Stimulated activated CD4-positive, alpha-beta T cell treated with anti-CD3 and anti-CD28 coated beads, Interleukin-1b, Interleukin-23, amount 100 ng/mL, for 48 hours (primary cell): Measurements from ENCODE around the gene CRYBG1.

Experiments
- DNase-seq: peaks from one replicate; pipeline ENCODE4 v3.0.0-alpha.2; 2020

The CRYBG1 gene

GRCh38 chr6:106425382-106425781, 64.9 kb downstream of the CRYBG1 start:
- no peak for DNase-seq

GRCh38 chr6:106426250-106426970, 65.9 kb downstream of the CRYBG1 start:
- DNase-seq: no peak

GRCh38 chr6:106430466-106430865, 69.9 kb downstream of the CRYBG1 start:
- no peak for DNase-seq

- DNase-seq: no peak
These were observed 70.9 kb downstream of the CRYBG1 start for GRCh38 chr6:106431405-106431804.

- no peak for DNase-seq
These were observed 71.5 kb downstream of the CRYBG1 start for GRCh38 chr6:106431972-106432371.

GRCh38 chr6:106434530-106434929, 74.0 kb downstream of the CRYBG1 start:
- no peak for DNase-seq

- no peak for DNase-seq
These were observed 78.9 kb downstream of the CRYBG1 start for GRCh38 chr6:106439459-106439858.

GRCh38 chr6:106440546-106440945, 80.0 kb downstream of the CRYBG1 start:
- no peak for DNase-seq

GRCh38 chr6:106442395-106442794, 81.9 kb downstream of the CRYBG1 start:
- no peak for DNase-seq

GRCh38 chr6:106444777-106445507, 84.4 kb downstream of the CRYBG1 start:
- no peak for DNase-seq

- no peak for DNase-seq
These were observed 85.0 kb downstream of the CRYBG1 start for GRCh38 chr6:106445508-106445878.

GRCh38 chr6:106446287-106446885, 85.9 kb downstream of the CRYBG1 start:
- DNase-seq: no peak

GRCh38 chr6:106446983-106447382, 86.5 kb downstream of the CRYBG1 start:
- no peak for DNase-seq

- peak; percentile 11 for DNase-seq
These were observed 87.5 kb downstream of the CRYBG1 start for GRCh38 chr6:106448000-106448426.

- DNase-seq: no peak
These were observed 90.1 kb downstream of the CRYBG1 start for GRCh38 chr6:106450653-106451052.

GRCh38 chr6:106451439-106451838, 90.9 kb downstream of the CRYBG1 start:
- DNase-seq: no peak

GRCh38 chr6:106452628-106453027, 92.1 kb downstream of the CRYBG1 start:
- DNase-seq: no peak

GRCh38 chr6:106453756-106454367, 93.3 kb downstream of the CRYBG1 start:
- no peak for DNase-seq

- DNase-seq: no peak
These were observed 96.2 kb downstream of the CRYBG1 start for GRCh38 chr6:106456756-106457155.

GRCh38 chr6:106458021-106458986, 97.8 kb downstream of the CRYBG1 start:
- DNase-seq: no peak

GRCh38 chr6:106460481-106460880, 100.0 kb downstream of the CRYBG1 start:
- no peak for DNase-seq

- no peak for DNase-seq
These were observed 100.6 kb downstream of the CRYBG1 start for GRCh38 chr6:106461084-106461483.
